ENCODE data around the gene ROR2.

ROR2 gene

GRCh38 chr9:91710158-91710557 lies 239.9 kb downstream of the ROR2 start:
- no peaks in the 10 kb centered on the region for H3K27me3 ChIP-seq (ENCODE audit: insufficient read depth, low read length, poor library complexity)
- ATAC-seq (ENCODE audit: insufficient read depth, low read depth): no peak

DNA sequence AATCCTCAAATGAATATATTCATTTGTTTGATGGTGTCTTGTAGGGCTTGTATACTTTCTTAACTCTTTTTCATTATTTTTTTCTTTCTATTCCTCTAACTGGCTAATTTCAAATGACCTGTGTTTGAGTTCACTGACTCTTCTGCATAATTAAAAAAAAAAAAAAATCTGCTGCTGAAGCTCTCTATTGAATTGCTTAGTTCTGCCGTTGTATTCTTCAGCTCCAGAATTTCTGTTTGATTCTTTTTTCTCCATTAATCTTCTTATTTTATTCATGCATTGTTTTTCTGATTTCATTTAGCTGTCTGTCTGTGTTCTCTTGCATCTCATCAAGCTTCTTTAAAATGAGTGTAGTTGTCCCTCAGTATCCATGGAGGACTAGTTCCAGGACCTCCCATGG lies 244.6 kb downstream of the ROR2 start:
- no peak overlapping the region for H3K27ac ChIP-seq (ENCODE audit: low read length)
- no peaks in the 10 kb centered on the region for H4K20me1 ChIP-seq (ENCODE audit: insufficient read depth, low read length)
- DNase-seq (no peak), ATAC-seq (ENCODE audit: insufficient read depth, low read depth) (no peak)
- H3K4me1 ChIP-seq (ENCODE audit: insufficient read depth, low read length): no peaks in the 10 kb centered on the region
- H3K36me3 ChIP-seq (ENCODE audit: insufficient read depth, low read length): no peaks in the 10 kb centered on the region
- no peak overlapping the region for H2AFZ ChIP-seq (ENCODE audit: low read depth, low read length)
- H3K27me3 ChIP-seq (ENCODE audit: insufficient read depth, low read length, poor library complexity): no peaks in the 10 kb centered on the region
- peaks cover 3% of the 10 kb centered on the region for H3K9me3 ChIP-seq (ENCODE audit: insufficient read depth, low read length, severe bottlenecking)
- no peak overlapping the region for H3K9ac ChIP-seq (ENCODE audit: low read depth, low read length)
- no peak overlapping the region for H3K4me2 ChIP-seq (ENCODE audit: insufficient read depth, low read length)
- H3K79me2 ChIP-seq (ENCODE audit: insufficient read depth, low read length): no peaks in the 10 kb centered on the region
- TF ChIP-seq, protein P1, sequence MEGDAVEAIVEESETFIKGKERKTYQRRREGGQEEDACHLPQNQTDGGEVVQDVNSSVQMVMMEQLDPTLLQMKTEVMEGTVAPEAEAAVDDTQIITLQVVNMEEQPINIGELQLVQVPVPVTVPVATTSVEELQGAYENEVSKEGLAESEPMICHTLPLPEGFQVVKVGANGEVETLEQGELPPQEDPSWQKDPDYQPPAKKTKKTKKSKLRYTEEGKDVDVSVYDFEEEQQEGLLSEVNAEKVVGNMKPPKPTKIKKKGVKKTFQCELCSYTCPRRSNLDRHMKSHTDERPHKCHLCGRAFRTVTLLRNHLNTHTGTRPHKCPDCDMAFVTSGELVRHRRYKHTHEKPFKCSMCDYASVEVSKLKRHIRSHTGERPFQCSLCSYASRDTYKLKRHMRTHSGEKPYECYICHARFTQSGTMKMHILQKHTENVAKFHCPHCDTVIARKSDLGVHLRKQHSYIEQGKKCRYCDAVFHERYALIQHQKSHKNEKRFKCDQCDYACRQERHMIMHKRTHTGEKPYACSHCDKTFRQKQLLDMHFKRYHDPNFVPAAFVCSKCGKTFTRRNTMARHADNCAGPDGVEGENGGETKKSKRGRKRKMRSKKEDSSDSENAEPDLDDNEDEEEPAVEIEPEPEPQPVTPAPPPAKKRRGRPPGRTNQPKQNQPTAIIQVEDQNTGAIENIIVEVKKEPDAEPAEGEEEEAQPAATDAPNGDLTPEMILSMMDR (IDR thresholded peaks at IDR 0.05; ENCODE audit: borderline replicate concordance, extremely low read depth, low read length, poor library complexity, severe bottlenecking): no peak
- no peak for TF ChIP-seq EZH2 (IDR thresholded peaks at IDR 0.05; ENCODE audit: borderline replicate concordance, low read depth, low read length, severe bottlenecking)
- H3K4me3 ChIP-seq (ENCODE audit: low read depth in 1 of 2, low read length in 2 of 2): no peak overlapping the region

More at GRCh38 chr9:91710158-91710557, 239.9 kb downstream of the ROR2 start:
- H3K79me2 ChIP-seq (ENCODE audit: insufficient read depth, low read length): no peaks in the 10 kb centered on the region
- no peak overlapping the region for H3K4me2 ChIP-seq (ENCODE audit: insufficient read depth, low read length)
- no peak overlapping the region for H2AFZ ChIP-seq (ENCODE audit: low read depth, low read length)
- no peaks in the 10 kb centered on the region for H3K4me1 ChIP-seq (ENCODE audit: insufficient read depth, low read length)
- no peaks in the 10 kb centered on the region for H4K20me1 ChIP-seq (ENCODE audit: insufficient read depth, low read length)
- H3K9ac ChIP-seq (ENCODE audit: low read depth, low read length): no peak overlapping the region
- no peak for DNase-seq
- peaks cover 3% of the 10 kb centered on the region for H3K9me3 ChIP-seq (ENCODE audit: insufficient read depth, low read length, severe bottlenecking)
- no peak overlapping the region for H3K4me3 ChIP-seq (ENCODE audit: low read depth in 1 of 2, low read length in 2 of 2)
- no peaks in the 10 kb centered on the region for H3K36me3 ChIP-seq (ENCODE audit: insufficient read depth, low read length)
- H3K27ac ChIP-seq (ENCODE audit: low read length): no peak overlapping the region
- TF ChIP-seq, protein P1 (IDR thresholded peaks at IDR 0.05; ENCODE audit: borderline replicate concordance, extremely low read depth, low read length, poor library complexity, severe bottlenecking): no peak
- no peak for TF ChIP-seq EZH2 (IDR thresholded peaks at IDR 0.05; ENCODE audit: borderline replicate concordance, low read depth, low read length, severe bottlenecking)

DNA sequence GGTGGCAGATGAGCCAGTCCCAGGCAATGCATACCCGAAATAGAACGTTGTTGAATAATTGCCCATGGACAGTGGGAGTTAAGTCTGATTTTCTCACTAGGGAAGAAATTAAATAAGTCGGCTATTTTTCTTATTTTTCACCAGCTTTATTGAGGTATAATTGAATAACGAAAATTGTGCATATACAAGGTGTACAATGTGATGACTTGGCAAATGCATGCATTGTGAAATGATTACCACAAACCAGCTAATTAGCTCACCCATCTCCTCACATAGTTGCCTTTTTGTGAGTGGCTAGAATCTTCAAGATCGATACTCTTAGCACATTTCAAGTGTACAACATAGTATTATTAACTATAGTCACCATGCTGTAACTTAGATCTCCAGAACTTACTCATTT lies 249.6 kb downstream of the ROR2 start:
- H3K36me3 ChIP-seq (ENCODE audit: insufficient read depth, low read length): no peaks in the 10 kb centered on the region
- no peaks in the 10 kb centered on the region for H3K27me3 ChIP-seq (ENCODE audit: insufficient read depth, low read length, poor library complexity)
- no peak overlapping the region for H3K9ac ChIP-seq (ENCODE audit: low read depth, low read length)
- DNase-seq (no peak), ATAC-seq (ENCODE audit: insufficient read depth, low read depth) (no peak)
- H3K4me1 ChIP-seq (ENCODE audit: insufficient read depth, low read length): no peaks in the 10 kb centered on the region
- no peak overlapping the region for H2AFZ ChIP-seq (ENCODE audit: low read depth, low read length)
- H4K20me1 ChIP-seq (ENCODE audit: insufficient read depth, low read length): no peaks in the 10 kb centered on the region
- no peaks in the 10 kb centered on the region for H3K9me3 ChIP-seq (ENCODE audit: insufficient read depth, low read length, severe bottlenecking)
- H3K79me2 ChIP-seq (ENCODE audit: insufficient read depth, low read length): no peaks in the 10 kb centered on the region
- H3K27ac ChIP-seq (ENCODE audit: low read length): no peak overlapping the region
- H3K4me3 ChIP-seq (ENCODE audit: low read depth in 1 of 2, low read length in 2 of 2): no peak overlapping the region
- no peak for TF ChIP-seq EZH2 (IDR thresholded peaks at IDR 0.05; ENCODE audit: borderline replicate concordance, low read depth, low read length, severe bottlenecking)
- TF ChIP-seq, protein P1 (IDR thresholded peaks at IDR 0.05; ENCODE audit: borderline replicate concordance, extremely low read depth, low read length, poor library complexity, severe bottlenecking): no peak
- no peak overlapping the region for H3K4me2 ChIP-seq (ENCODE audit: insufficient read depth, low read length)

- H3K27me3 ChIP-seq (ENCODE audit: insufficient read depth, low read length, poor library complexity): no peaks in the 10 kb centered on the region
- no peak overlapping the region for H3K9ac ChIP-seq (ENCODE audit: low read depth, low read length)
- H2AFZ ChIP-seq (ENCODE audit: low read depth, low read length): no peak overlapping the region
- no peaks in the 10 kb centered on the region for H3K9me3 ChIP-seq (ENCODE audit: insufficient read depth, low read length, severe bottlenecking)
- TF ChIP-seq, protein P1 (IDR thresholded peaks at IDR 0.05; ENCODE audit: borderline replicate concordance, extremely low read depth, low read length, poor library complexity, severe bottlenecking): no peak
- TF ChIP-seq EZH2 (IDR thresholded peaks at IDR 0.05; ENCODE audit: borderline replicate concordance, low read depth, low read length, severe bottlenecking): no peak
- DNase-seq (no peak), ATAC-seq (ENCODE audit: insufficient read depth, low read depth) (no peak)
- no peak overlapping the region for H3K27ac ChIP-seq (ENCODE audit: low read length)
- H3K4me1 ChIP-seq (ENCODE audit: insufficient read depth, low read length): no peaks in the 10 kb centered on the region
- H4K20me1 ChIP-seq (ENCODE audit: insufficient read depth, low read length): no peaks in the 10 kb centered on the region
- no peaks in the 10 kb centered on the region for H3K36me3 ChIP-seq (ENCODE audit: insufficient read depth, low read length)
- H3K79me2 ChIP-seq (ENCODE audit: insufficient read depth, low read length): no peaks in the 10 kb centered on the region
- no peak overlapping the region for H3K4me2 ChIP-seq (ENCODE audit: insufficient read depth, low read length)
- H3K4me3 ChIP-seq (ENCODE audit: low read depth in 1 of 2, low read length in 2 of 2): no peak overlapping the region
These were observed 251.8 kb downstream of the ROR2 start for GRCh38 chr9:91698266-91698665.
